Common myeloid progenitor, CD34-positive (primary cell): ENCODE measurements around the gene PFAS.

ENCODE experiments used
- CTCF ChIA-PET: fragments of 350-600 bp; sonication (Branson Sonifier 250); formaldehyde crosslinking; loops from one replicate; lab custom pipeline; 2021; ENCODE audit warnings: antibody characterized with exemption; lab: Charles Lee
- POLR2A ChIA-PET: fragments of 350-600 bp; sonication (Branson Sonifier 250); formaldehyde crosslinking; loops from one replicate; lab custom pipeline; 2021; ENCODE audit warnings: antibody characterized with exemption; lab: Charles Lee
- DNase-seq, 3 donors: peaks; one replicate each; pipeline versions ENCODE4 v3.0.0 to v3.0.0-alpha.2; 2013
- H3K27ac ChIP-seq, 2 experiments: 1 replicate in 1 of 2; 2 replicates in 1 of 2; pipeline ENCODE4 v1.7.0; 2013; ENCODE audit warnings: inconsistent platforms in 2 of 2, low read length in 2 of 2, mild to moderate bottlenecking in 2 of 2, low read depth in 1 of 2, moderate library complexity in 1 of 2; ENCODE audit not compliant: severe bottlenecking in 2 of 2, insufficient read depth in 1 of 2, poor library complexity in 1 of 2
- H3K27me3 ChIP-seq, 5 experiments: replicated peaks in 2 of 5; 1 replicate in 3 of 5; 2 replicates in 2 of 5; pipeline versions ENCODE4 v1.6.1 to v1.7.0; 2013; ENCODE audit warnings: low read length in 4 of 5, mild to moderate bottlenecking in 2 of 5, moderate library complexity in 2 of 5, inconsistent platforms in 1 of 5; ENCODE audit not compliant: insufficient read depth in 5 of 5, control insufficient read depth in 4 of 5
- H3K36me3 ChIP-seq, 4 experiments: 1 replicate in 2 of 4; 2 replicates in 2 of 4; pipeline versions ENCODE4 v1.6.1 to v1.7.0; 2013; ENCODE audit warnings: low read length in 3 of 4, control low read depth in 1 of 4, mild to moderate bottlenecking in 1 of 4; ENCODE audit not compliant: control insufficient read depth in 4 of 4, insufficient read depth in 4 of 4
- H3K4me1 ChIP-seq, 4 experiments: 1 replicate in 3 of 4; 2 replicates in 1 of 4; pipeline versions ENCODE4 v1.6.1 to v1.7.1; 2013; ENCODE audit warnings: low read length in 3 of 4, mild to moderate bottlenecking in 3 of 4, control low read depth in 1 of 4, inconsistent platforms in 1 of 4, moderate library complexity in 1 of 4; ENCODE audit not compliant: control insufficient read depth in 4 of 4, insufficient read depth in 4 of 4; ENCODE audit errors: control extremely low read depth in 1 of 4
- H3K4me3 ChIP-seq, 7 experiments: 1 replicate in 4 of 7; 2 replicates in 3 of 7; pipeline versions ENCODE4 v1.5.1 to v1.7.0; 2013; ENCODE audit warnings: mild to moderate bottlenecking in 7 of 7, low read length in 6 of 7, moderate library complexity in 6 of 7, inconsistent platforms in 2 of 7, low read depth in 2 of 7, control low read depth in 1 of 7; ENCODE audit not compliant: insufficient read depth in 4 of 7, control insufficient read depth in 1 of 7; ENCODE audit errors: extremely low read depth in 1 of 7
- H3K9me3 ChIP-seq, 5 experiments: 1 replicate in 4 of 5; 2 replicates in 1 of 5; pipeline versions ENCODE4 v1.6.1 to v1.7.1; 2013; ENCODE audit warnings: low read length in 4 of 5, mild to moderate bottlenecking in 2 of 5, inconsistent platforms in 1 of 5, low read depth in 1 of 5, moderate library complexity in 1 of 5; ENCODE audit not compliant: control insufficient read depth in 4 of 5, insufficient read depth in 2 of 5; ENCODE audit errors: control extremely low read depth in 1 of 5
- WGBS: methylation state at CpG from one replicate; pipeline ENCODE4 v1.1.5; 2013; ENCODE audit not compliant: insufficient coverage; 5-methylcytosine and 5-hydroxymethylcytosine counted together

Gene PFAS

DNA sequence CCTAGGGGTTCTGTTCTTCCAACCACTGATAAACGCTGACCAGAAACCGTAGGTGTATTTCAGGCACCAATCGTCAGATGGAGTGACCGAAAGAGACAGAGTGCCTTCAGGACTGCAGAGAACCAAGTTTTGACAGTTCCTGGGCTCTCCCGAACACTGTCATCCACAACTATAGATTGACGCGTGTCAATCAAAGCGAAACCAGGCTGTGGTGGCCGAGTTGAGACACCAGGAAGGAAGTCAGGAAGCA is 26.8 kb upstream of the PFAS start:
- H3K9me3 ChIP-seq: no peaks in the 10 kb centered on the region
- no peaks in the 10 kb centered on the region for H3K27me3 ChIP-seq
- H3K27ac ChIP-seq: peak overlapping the region; percentile 87 to 98
- peak overlapping the region; percentile 53 to 98 (median 86) for H3K4me3 ChIP-seq
- H3K4me1 ChIP-seq: peaks cover 2 to 36% (median 27%) of the 10 kb centered on the region in 4 experiments
- H3K36me3 ChIP-seq: peaks cover 0 to 4% (median under 1%) of the 10 kb centered on the region in 4 experiments
- WGBS: 0% methylated on average over 6 of the region's 9 CpGs
- ChIA-PET POLR2A (interaction anchor here (1.1 to 3.7 kb wide), 7 partner anchors 9 to 515 kb away, joined by 3 to 56 read pairs (median 7); partner anchors contain the start of genes AURKB, BORCS6 and CTC1), CTCF (interaction anchor here (0.9 to 5.3 kb wide), 11 partner anchors 12 to 148 kb away, joined by 3 to 55 read pairs (median 5); partner anchors contain the start of genes AURKB, BORCS6, CTC1 and PFAS)
- no peak for DNase-seq

GRCh38 chr17:8222630-8223355 is 26.3 kb upstream of the PFAS start:
- POLR2A ChIA-PET: interaction anchor here (0.5 to 3.7 kb wide), 10 partner anchors 9 to 515 kb away, joined by 3 to 56 read pairs (median 4); partner anchors contain the start of genes AURKB, BORCS6, CTC1 and TMEM107
- DNase-seq: peak; percentile 91 to 97 (median 96)
- peaks cover 2 to 38% (median 30%) of the 10 kb centered on the region in 4 experiments for H3K4me1 ChIP-seq
- H3K27ac ChIP-seq: peak overlapping the region; percentile 87 to 98
- peak overlapping the region; percentile 53 to 98 (median 86) for H3K4me3 ChIP-seq
- CTCF ChIA-PET: interaction anchor here (0.8 to 5.3 kb wide), 12 partner anchors 12 to 103 kb away, joined by 3 to 55 read pairs (median 5); partner anchors contain the start of genes AURKB, BORCS6, CTC1 and PFAS
- 1% methylated on average over 31 of the region's 49 CpGs for whole genome bisulfite sequencing
- H3K9me3 ChIP-seq: no peaks in the 10 kb centered on the region
- H3K27me3 ChIP-seq: no peaks in the 10 kb centered on the region
- peaks cover 0 to 9% (median 4%) of the 10 kb centered on the region in 4 experiments for H3K36me3 ChIP-seq

- Histone ChIP-seq H3K27ac (peak overlapping the region; percentile 87 to 98), H3K9me3 (no peaks in the 10 kb centered on the region), H3K4me3 (peak overlapping the region; percentile 53 to 98 (median 86)), H3K27me3 (no peaks in the 10 kb centered on the region), H3K4me1 (peaks cover 2 to 39% (median 30%) of the 10 kb centered on the region in 4 experiments), H3K36me3 (peaks cover under 1 to 16% (median 12%) of the 10 kb centered on the region in 4 experiments)
- ChIA-PET POLR2A (interaction anchor here (0.5 to 3.7 kb wide), 8 partner anchors 13 to 157 kb away, joined by 3 to 56 read pairs (median 6); partner anchors contain the start of genes AURKB, BORCS6, CTC1 and TMEM107), CTCF (interaction anchor here (0.8 to 5.3 kb wide), 12 partner anchors 13 to 85 kb away, joined by 3 to 55 read pairs (median 4); partner anchors contain the start of genes AURKB, CTC1, PFAS and SLC25A35)
- DNase-seq: peak; percentile 74 to 81 (median 81)
- 28% methylated on average over 23 of the region's 27 CpGs for WGBS
Observed at GRCh38 chr17:8223356-8224126, 25.5 kb upstream of the PFAS start.

DNA sequence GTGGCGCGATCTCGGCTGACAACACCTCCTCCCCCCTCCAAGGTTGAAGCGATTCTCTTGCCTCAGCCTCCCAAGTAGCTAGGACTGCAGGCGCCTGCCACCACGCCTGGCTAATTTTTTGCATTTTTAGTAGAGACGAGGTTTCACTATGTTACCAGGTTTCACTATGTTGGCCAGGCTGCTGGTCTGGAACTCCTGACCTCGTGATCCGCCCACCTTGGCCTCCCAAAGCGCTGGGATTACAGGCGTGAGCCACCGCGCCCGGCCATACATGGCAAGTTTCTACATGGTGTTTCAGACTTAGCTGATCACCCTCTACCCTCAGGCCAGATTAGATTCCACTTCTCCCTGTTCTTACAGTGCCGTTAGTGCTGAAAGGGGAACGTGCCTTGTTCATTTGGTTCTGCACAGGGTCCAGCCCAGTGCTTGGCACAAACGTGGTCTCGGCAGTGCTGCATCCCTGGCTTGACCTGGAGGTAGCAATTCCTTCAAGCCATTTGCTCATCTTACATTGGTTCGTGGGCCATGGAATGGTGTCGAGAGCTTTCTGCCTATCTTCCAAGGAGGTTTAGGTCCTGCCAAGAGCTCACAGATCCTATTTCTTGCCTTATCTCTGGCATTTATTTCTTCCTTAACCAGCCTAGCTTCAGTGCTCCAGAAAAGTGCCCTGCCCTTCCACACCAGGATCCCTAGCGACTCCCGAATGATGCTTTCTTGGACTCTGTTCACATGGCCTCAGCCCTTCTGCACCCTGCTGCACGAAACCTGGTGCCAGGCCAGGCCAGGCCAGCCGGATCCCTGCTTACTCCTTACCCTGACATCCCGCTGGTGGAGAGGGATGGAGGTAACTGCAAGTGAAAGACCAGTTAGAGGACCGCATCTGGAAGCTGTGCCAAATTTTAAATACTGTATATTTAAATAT is 23.9 kb upstream of the PFAS start:
- peaks cover 9 to 32% (median 26%) of the 10 kb centered on the region in 4 experiments for H3K36me3 ChIP-seq
- DNase-seq: no peak
- H3K27ac ChIP-seq: no peak overlapping the region
- no peaks in the 10 kb centered on the region for H3K9me3 ChIP-seq
- ChIA-PET CTCF (interaction anchor here (0.9 to 5.3 kb wide), 6 partner anchors 22 to 149 kb away, joined by 3 to 55 read pairs (median 4); partner anchors contain the start of genes CTC1, PFAS and SLC25A35), POLR2A (interaction anchor here (0.8 to 3.6 kb wide), 3 partner anchors 19 to 52 kb away, joined by 3 to 12 read pairs (median 3); partner anchors contain the start of gene CTC1)
- peaks cover 2 to 39% (median 30%) of the 10 kb centered on the region in 4 experiments for H3K4me1 ChIP-seq
- 95% methylated on average over 22 of the region's 26 CpGs for WGBS
- H3K4me3 ChIP-seq: no peak overlapping the region
- H3K27me3 ChIP-seq: no peaks in the 10 kb centered on the region

DNA sequence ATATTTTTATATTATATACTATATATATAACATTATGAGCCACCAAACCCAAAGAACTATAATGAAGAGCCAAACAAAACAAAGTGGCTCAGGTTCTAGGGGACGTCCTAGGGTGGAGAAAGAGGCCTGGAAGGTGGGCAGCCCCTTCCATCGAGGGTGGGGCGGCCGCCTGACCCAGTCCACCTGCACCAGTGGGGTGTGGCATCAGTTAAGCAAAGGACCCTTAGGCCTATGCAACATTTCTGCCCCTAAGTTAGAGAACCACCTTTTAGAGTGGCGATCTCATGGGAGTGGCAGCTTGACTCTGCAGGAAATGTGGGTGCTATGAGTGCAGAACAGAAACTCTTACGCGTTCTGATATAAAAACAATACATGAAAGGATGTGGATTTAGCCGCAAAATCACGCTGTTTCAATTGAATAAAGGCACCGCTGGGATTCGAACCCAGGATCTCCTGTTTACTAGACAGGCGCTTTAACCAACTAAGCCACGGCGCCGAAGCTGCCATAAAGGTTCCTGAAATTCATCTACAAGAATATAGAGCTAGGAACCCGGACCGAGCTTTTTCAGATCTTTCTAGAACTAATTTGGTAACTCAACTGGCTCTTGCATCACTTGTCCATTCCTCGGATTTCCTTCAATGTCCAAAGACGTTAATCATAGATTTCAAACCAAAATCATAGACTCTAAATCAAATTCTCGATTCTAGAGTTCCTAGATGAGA is 23.1 kb upstream of the PFAS start:
- no peaks in the 10 kb centered on the region for H3K9me3 ChIP-seq
- CTCF ChIA-PET: interaction anchor here (1.0 to 5.3 kb wide), 4 partner anchors 21 to 149 kb away, joined by 3 to 55 read pairs (median 4); partner anchors contain the start of genes CTC1 and PFAS
- peak in 2 of 3 donors; percentile 46 to 56 for DNase-seq
- POLR2A ChIA-PET: interaction anchor here (0.8 to 0.9 kb wide), 2 partner anchors 18 to 21 kb away, joined by 3 read pairs; partner anchors contain the start of gene CTC1
- peaks cover 11 to 40% (median 33%) of the 10 kb centered on the region in 4 experiments for H3K36me3 ChIP-seq
- H3K27ac ChIP-seq: peak overlapping the region in 1 of 2 experiments; percentile 80
- H3K27me3 ChIP-seq: no peaks in the 10 kb centered on the region
- 74% methylated on average over 12 of the region's 20 CpGs for WGBS
- H3K4me3 ChIP-seq: peak overlapping the region in 5 of 7 experiments; percentile 54 to 87 (median 66)
- peaks cover 2 to 36% (median 26%) of the 10 kb centered on the region in 4 experiments for H3K4me1 ChIP-seq
